SK-N-SH (cell line): Measurements from ENCODE around the gene NAPA. TPM values are rescaled to one million over a fixed set of nuclear protein-coding genes. Genes with fewer than 3 reads are reported as not detected.

Experiments used
- CTCF ChIA-PET: fragments of 300-600, 350-600 bp; formaldehyde crosslinking; extraction: SDS; loops from one replicate; lab custom pipeline; 2021; lab: Yijun Ruan, JAX
- POLR2A ChIA-PET: fragments of 350-600 bp; sonication (Branson Sonifier 250); formaldehyde crosslinking; extraction: SDS; loops from one replicate; lab custom pipeline; 2020; ENCODE audit warnings: antibody characterized with exemption, inconsistent platforms; lab: Yijun Ruan, JAX
- DNase-seq: peaks from one replicate; pipeline ENCODE4 v3.0.0; 2012
- H2AFZ ChIP-seq: fragments of 200-600 bp; sonication (generic); 2 replicates; pipeline ENCODE4 v1.8.1; 2016; ENCODE audit warnings: antibody characterized with exemption, mild to moderate bottlenecking, low read depth
- H3F3A ChIP-seq: fragments of 200-600 bp; sonication (generic); replicated peaks from 2 replicates; pipeline ENCODE3; 2016; ENCODE audit warnings: antibody characterized with exemption, mild to moderate bottlenecking; ENCODE audit not compliant: insufficient read depth
- H3K27ac ChIP-seq, 2 experiments: fragments of 200-500 bp in 1 of 2; fragments of 200-600 bp in 1 of 2; sonication (Bioruptor generic) in 1 of 2; sonication (generic), shearing (Covaris generic) in 1 of 2; 2 replicates each; pipeline versions ENCODE4 v1.5.1 to v1.6.1; 2014 to 2016; ENCODE audit warnings: low read depth in 2 of 2, inconsistent platforms in 1 of 2, low read length in 1 of 2, mild to moderate bottlenecking in 1 of 2, mixed read lengths in 1 of 2
- H3K27me3 ChIP-seq: fragments of 200-600 bp; sonication (generic), shearing (Covaris generic); 2 replicates; pipeline ENCODE4 v1.6.1; 2016; ENCODE audit warnings: mixed run types; ENCODE audit not compliant: insufficient read depth
- H3K36me3 ChIP-seq, 2 experiments: fragments of 200-500 bp in 1 of 2; fragments of 200-600 bp in 1 of 2; sonication (Bioruptor generic) in 1 of 2; sonication (generic) in 1 of 2; replicated peaks in 1 of 2; 2 replicates each; pipeline versions ENCODE3 to v1.5.1; 2014 to 2016; ENCODE audit warnings: low read length in 1 of 2, mild to moderate bottlenecking in 1 of 2; ENCODE audit not compliant: insufficient read depth in 2 of 2, control insufficient read depth in 1 of 2
- H3K4me1 ChIP-seq, 2 experiments: fragments of 200-500 bp in 1 of 2; fragments of 200-600 bp in 1 of 2; sonication (Bioruptor generic) in 1 of 2; sonication (generic), shearing (Covaris generic) in 1 of 2; 2 replicates each; pipeline versions ENCODE4 v1.5.1 to v1.6.1; 2014 to 2016; ENCODE audit warnings: low read depth in 1 of 2, low read length in 1 of 2, mixed run types in 1 of 2; ENCODE audit not compliant: insufficient read depth in 2 of 2, control insufficient read depth in 1 of 2
- H3K4me2 ChIP-seq: fragments of 200-600 bp; sonication (generic), shearing (Covaris generic); 2 replicates; pipeline ENCODE4 v1.6.1; 2017; ENCODE audit warnings: mixed run types
- H3K4me3 ChIP-seq, 2 experiments: fragments of 200-500 bp in 1 of 2; fragments of 200-600 bp in 1 of 2; sonication (Bioruptor generic) in 1 of 2; sonication (generic), shearing (Covaris generic) in 1 of 2; 2 replicates each; pipeline versions ENCODE4 v1.5.1 to v1.8.1; 2014 to 2016; ENCODE audit warnings: low read depth in 2 of 2, inconsistent platforms in 1 of 2, low read length in 1 of 2, mild to moderate bottlenecking in 1 of 2, mixed read lengths in 1 of 2, moderate library complexity in 1 of 2
- H3K79me2 ChIP-seq: fragments of 200-600 bp; sonication (generic); 2 replicates; pipeline ENCODE4 v1.8.1; 2017; ENCODE audit warnings: mild to moderate bottlenecking; ENCODE audit not compliant: insufficient read depth
- H3K9ac ChIP-seq: fragments of 200-600 bp; sonication (generic); 2 replicates; pipeline ENCODE4 v1.6.1; 2017; ENCODE audit warnings: mixed run types
- H3K9me2 ChIP-seq: fragments of 200-600 bp; sonication (generic); 2 replicates; pipeline ENCODE4 v1.6.1; 2017; ENCODE audit warnings: mixed run types
- H3K9me3 ChIP-seq: fragments of 200-600 bp; sonication (generic); 2 replicates; pipeline ENCODE4 v1.6.1; 2017; ENCODE audit warnings: mixed run types, mild to moderate bottlenecking, moderate library complexity
- H4K20me1 ChIP-seq: fragments of 200-600 bp; sonication (generic); 2 replicates; pipeline ENCODE4 v1.6.1; 2017; ENCODE audit warnings: mild to moderate bottlenecking, mixed run types; ENCODE audit not compliant: insufficient read depth
- CHD2 ChIP-seq: fragments of 150-350 bp; IDR thresholded peaks from 2 replicates; pipeline ENCODE4 v1.6.1; 2018; ENCODE audit warnings: low read length; ENCODE audit not compliant: partially characterized antibody
- GABPA ChIP-seq: IDR thresholded peaks from 2 replicates; pipeline ENCODE4 v1.4.0; 2012; ENCODE audit warnings: low read depth, mild to moderate bottlenecking
- POLR2AphosphoS5 ChIP-seq: IDR thresholded peaks from 2 replicates; pipeline ENCODE4 v1.6.1; 2012; ENCODE audit warnings: low read depth, low read length
- RCOR1 ChIP-seq: fragments of 150-350 bp; IDR thresholded peaks from 2 replicates; pipeline ENCODE4 v1.6.1; 2017; ENCODE audit warnings: antibody characterized with exemption, low read length
- YY1 ChIP-seq: IDR thresholded peaks from 2 replicates; pipeline ENCODE4 v1.4.0; 2012; ENCODE audit warnings: low read depth, mild to moderate bottlenecking
- WGBS: methylation state at CpG from one replicate; pipeline ENCODE4 v1.1.6; 2017; ENCODE audit warnings: low lambda C conversion rate; 5-methylcytosine and 5-hydroxymethylcytosine counted together
- polyA plus RNA-seq, 3 experiments: library from polyadenylated mRNA; depleted of rRNA; stranded (reverse); fragments of >200 nt; gene quantifications; 2 replicates each; pipeline ENCODE4 v1.2.3, GENCODE V29; 2012
- TF ChIP-seq, protein P1 (sequence below): fragments of 200-600 bp; sonication (generic); IDR thresholded peaks from 2 replicates; pipeline ENCODE4 v1.6.1; 2017; ENCODE audit warnings: antibody characterized with exemption, mild to moderate bottlenecking, moderate library complexity
- TF ChIP-seq, protein P2 (sequence below): fragments of 150-350 bp; IDR thresholded peaks from 2 replicates; pipeline ENCODE4 v1.6.1; 2016; ENCODE audit warnings: mild to moderate bottlenecking, low read depth, low read length

Gene NAPA
- polyA plus RNA-seq, 1 of the 3 experiments (the other 2 are of a cell fraction) = 84.1 TPM

GRCh38 chr19:47561440-47562057 lies 46.7 kb upstream of the NAPA start:
- H3K9me3 ChIP-seq = no peaks in the 10 kb centered on the region
- H3K79me2 ChIP-seq = no peaks in the 10 kb centered on the region
- ChIA-PET CTCF (interaction anchor here (1.4 to 2.6 kb wide), 2 partner anchors 18 to 125 kb away, joined by 3 to 7 read pairs; no protein-coding TSS in a partner anchor), POLR2A (no interaction called here)
- H3K36me3 ChIP-seq = no peaks in the 10 kb centered on the region
- no peak for DNase-seq
- H3K27me3 ChIP-seq = no peaks in the 10 kb centered on the region
- no peaks in the 10 kb centered on the region for H4K20me1 ChIP-seq
- H3K9ac ChIP-seq = no peak overlapping the region
- H3K27ac ChIP-seq = no peak overlapping the region
- no peaks in the 10 kb centered on the region for H3F3A ChIP-seq
- no peak overlapping the region for H2AFZ ChIP-seq
- H3K9me2 ChIP-seq = no peaks in the 10 kb centered on the region
- WGBS = 97% methylated on average over 7 of the region's 7 CpGs
- H3K4me2 ChIP-seq = no peak overlapping the region
- no peaks in the 10 kb centered on the region for H3K4me1 ChIP-seq
- TF ChIP-seq, protein P1, sequence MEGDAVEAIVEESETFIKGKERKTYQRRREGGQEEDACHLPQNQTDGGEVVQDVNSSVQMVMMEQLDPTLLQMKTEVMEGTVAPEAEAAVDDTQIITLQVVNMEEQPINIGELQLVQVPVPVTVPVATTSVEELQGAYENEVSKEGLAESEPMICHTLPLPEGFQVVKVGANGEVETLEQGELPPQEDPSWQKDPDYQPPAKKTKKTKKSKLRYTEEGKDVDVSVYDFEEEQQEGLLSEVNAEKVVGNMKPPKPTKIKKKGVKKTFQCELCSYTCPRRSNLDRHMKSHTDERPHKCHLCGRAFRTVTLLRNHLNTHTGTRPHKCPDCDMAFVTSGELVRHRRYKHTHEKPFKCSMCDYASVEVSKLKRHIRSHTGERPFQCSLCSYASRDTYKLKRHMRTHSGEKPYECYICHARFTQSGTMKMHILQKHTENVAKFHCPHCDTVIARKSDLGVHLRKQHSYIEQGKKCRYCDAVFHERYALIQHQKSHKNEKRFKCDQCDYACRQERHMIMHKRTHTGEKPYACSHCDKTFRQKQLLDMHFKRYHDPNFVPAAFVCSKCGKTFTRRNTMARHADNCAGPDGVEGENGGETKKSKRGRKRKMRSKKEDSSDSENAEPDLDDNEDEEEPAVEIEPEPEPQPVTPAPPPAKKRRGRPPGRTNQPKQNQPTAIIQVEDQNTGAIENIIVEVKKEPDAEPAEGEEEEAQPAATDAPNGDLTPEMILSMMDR = no peak
- TF ChIP-seq RCOR1 (no peak), GABPA (no peak), CHD2 (no peak)
- TF ChIP-seq, protein P2, sequence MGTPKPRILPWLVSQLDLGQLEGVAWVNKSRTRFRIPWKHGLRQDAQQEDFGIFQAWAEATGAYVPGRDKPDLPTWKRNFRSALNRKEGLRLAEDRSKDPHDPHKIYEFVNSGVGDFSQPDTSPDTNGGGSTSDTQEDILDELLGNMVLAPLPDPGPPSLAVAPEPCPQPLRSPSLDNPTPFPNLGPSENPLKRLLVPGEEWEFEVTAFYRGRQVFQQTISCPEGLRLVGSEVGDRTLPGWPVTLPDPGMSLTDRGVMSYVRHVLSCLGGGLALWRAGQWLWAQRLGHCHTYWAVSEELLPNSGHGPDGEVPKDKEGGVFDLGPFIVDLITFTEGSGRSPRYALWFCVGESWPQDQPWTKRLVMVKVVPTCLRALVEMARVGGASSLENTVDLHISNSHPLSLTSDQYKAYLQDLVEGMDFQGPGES = no peak
- no peak overlapping the region for H3K4me3 ChIP-seq

GRCh38 chr19:47560999-47561398 lies 46.1 kb upstream of the NAPA start:
- no peaks in the 10 kb centered on the region for H3K9me3 ChIP-seq
- CTCF ChIA-PET = interaction anchor here (1.1 to 2.6 kb wide), 3 partner anchors 18 to 124 kb away, joined by 3 to 7 read pairs (median 3); partner anchors contain the start of gene NAPA
- H3K27ac ChIP-seq = no peak overlapping the region
- H3K9me2 ChIP-seq = no peaks in the 10 kb centered on the region
- no peaks in the 10 kb centered on the region for H3K79me2 ChIP-seq
- POLR2A ChIA-PET = no interaction called here
- no peak for DNase-seq
- no peaks in the 10 kb centered on the region for H3K27me3 ChIP-seq
- no peak for TF ChIP-seq RCOR1
- TF ChIP-seq POLR2AphosphoS5 = no peak
- 89% methylated on average over 2 of the region's 2 CpGs for WGBS
- no peak overlapping the region for H2AFZ ChIP-seq
- no peak overlapping the region for H3K9ac ChIP-seq
- no peaks in the 10 kb centered on the region for H4K20me1 ChIP-seq
- no peak overlapping the region for H3K4me3 ChIP-seq
- H3K36me3 ChIP-seq = no peaks in the 10 kb centered on the region
- H3K4me1 ChIP-seq = no peaks in the 10 kb centered on the region
- no peaks in the 10 kb centered on the region for H3F3A ChIP-seq
- no peak overlapping the region for H3K4me2 ChIP-seq

- Histone ChIP-seq H3K27me3 (no peaks in the 10 kb centered on the region), H3K27ac (no peak overlapping the region), H3K4me3 (no peak overlapping the region), H3K9me2 (no peaks in the 10 kb centered on the region), H3K9me3 (no peaks in the 10 kb centered on the region), H3F3A (no peaks in the 10 kb centered on the region), H3K4me1 (no peaks in the 10 kb centered on the region), H3K79me2 (no peaks in the 10 kb centered on the region), H3K4me2 (no peak overlapping the region), H3K9ac (no peak overlapping the region), H2AFZ (no peak overlapping the region), H3K36me3 (no peaks in the 10 kb centered on the region), H4K20me1 (no peaks in the 10 kb centered on the region)
- DNase-seq = no peak
- CTCF ChIA-PET = no interaction called here
- POLR2A ChIA-PET = no interaction called here
- 80% methylated on average over 4 of the region's 4 CpGs for WGBS
- TF ChIP-seq YY1 = no peak
Observed at GRCh38 chr19:47550129-47550528, 35.3 kb upstream of the NAPA start.
